HG02571 (cell line): ENCODE results near the gene SLC44A1.

Experiments used
- ATAC-seq: cut with Tn5 transposase; IDR thresholded peaks from one replicate; pipeline ENCODE4 v1.9.1; 2021; ENCODE audit warnings: mild to moderate bottlenecking, moderate library complexity; ENCODE audit not compliant: unreplicated experiment

Gene SLC44A1

DNA sequence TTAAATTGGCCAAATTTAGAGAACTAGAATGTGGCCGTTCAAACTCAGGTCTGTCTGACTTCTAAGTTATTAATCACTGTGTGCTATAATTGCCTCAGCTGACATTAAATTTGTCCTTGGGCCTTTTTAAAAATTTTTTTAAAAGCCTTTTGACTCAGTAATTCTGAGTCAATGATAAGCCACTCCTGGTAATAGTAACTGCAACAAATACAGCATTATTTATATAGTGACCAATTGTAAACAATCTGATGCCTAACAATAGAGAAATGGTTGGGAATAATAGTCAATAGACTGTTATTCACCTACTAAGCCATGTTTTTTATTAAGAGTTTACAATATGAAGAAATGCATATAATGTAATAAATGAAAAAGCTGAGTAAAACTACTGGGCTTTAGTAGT, 132.4 kb downstream of the SLC44A1 start:
- ATAC-seq: no peak

DNA sequence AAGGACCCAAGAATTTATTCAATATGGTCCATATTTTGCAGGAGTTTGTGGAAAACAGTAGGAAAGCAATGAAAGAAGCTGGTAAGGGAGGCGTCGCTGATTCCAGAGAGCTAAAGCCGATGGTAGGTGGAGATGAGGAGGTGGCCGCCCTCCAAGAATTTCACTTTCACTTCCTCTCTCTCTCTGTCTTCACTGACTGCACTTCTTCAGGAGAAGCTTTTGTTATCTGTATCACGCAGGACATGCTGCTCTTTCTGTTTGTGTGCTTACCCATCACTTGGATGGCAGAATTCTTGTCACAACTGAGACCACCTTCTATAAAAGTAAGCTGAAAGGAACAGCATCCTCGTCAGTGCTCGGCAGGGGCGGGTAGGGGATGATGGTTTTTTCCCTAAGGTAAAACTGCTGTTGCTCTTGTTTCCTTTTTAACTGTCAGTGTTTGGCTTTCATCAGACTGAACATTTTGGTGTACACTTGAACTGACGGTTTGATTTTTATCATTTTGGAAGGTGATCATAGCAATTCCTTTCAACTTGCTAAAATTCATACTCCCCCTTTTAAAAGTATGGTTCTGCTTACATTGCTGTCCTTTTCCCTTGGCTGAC, 141.0 kb downstream of the SLC44A1 start:
- ATAC-seq: peak; percentile 98

DNA sequence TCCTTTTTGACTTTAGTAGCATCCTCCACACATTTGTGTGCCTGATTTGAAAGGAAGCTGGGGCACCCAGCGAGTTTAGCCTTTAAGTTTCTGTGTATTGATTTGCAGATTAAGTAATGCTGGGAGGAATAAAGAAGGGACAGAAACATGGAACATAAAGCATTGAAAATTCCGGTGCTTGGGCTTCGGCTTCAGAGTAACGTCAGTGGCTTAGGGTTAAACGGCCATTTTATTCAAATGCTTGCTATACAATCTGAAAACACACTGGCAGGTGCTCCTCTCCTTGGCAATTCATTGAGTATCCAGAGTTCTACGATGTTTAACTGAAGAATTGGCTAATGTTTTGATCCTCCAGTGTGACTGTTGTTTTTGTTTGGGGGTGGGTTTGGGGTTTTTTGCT, 145.3 kb downstream of the SLC44A1 start:
- no peak for ATAC-seq

DNA sequence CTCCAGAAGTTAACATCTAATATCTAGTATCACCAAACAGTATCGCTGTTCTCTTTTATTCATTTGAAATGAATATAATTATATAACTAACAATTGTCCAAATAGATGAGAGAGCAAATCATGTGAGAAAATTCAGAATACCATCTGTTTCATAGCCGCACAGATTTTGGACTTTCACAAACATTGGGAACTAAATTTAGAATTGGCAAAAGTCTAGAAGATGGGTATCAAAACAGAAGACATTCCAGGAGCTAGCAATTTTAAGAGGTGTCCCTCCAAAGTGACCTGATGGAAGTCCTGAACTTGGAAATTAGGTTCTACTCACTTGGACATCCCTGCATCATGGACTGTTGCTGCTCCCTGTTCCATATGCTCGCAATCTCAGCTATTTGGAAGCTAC, 146.4 kb downstream of the SLC44A1 start:
- ATAC-seq: no peak

DNA sequence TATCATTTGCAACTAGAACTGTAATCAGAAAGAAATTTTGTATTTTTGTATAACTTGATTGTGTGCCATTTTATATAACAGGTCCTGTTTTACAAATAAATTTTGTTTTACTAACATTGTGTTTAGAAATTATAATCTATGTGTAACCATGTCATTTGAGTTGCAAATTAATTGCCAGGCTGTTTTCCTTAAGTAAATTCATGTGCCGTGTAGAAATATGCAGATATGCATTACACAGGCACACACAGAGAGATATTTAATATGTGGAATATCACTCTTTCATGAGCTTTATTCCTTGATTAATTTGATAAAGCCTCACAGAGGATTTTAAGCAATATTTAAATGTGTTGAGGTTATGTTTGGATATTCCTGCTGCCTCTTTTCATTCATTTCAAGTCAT, 146.8 kb downstream of the SLC44A1 start:
- no peak for ATAC-seq

DNA sequence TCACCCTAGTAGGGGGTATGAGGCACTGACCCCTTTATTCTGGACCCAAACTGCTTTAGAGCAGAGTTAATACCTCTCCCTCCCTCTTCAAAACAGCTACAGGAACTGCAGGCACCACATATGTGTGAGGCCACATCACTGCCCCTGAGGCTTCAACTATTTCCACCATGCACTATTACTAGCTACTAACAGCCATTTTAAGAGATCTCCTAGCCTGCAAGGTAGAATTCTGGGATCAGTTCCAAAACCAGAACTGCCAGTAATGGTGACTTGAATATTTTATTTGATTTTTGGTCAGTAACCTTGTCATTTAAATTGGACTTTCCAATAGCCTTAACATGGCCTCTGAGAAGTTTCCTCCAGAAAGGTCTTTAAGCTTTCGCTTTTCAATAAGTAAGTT, 148.1 kb downstream of the SLC44A1 start:
- ATAC-seq: no peak

DNA sequence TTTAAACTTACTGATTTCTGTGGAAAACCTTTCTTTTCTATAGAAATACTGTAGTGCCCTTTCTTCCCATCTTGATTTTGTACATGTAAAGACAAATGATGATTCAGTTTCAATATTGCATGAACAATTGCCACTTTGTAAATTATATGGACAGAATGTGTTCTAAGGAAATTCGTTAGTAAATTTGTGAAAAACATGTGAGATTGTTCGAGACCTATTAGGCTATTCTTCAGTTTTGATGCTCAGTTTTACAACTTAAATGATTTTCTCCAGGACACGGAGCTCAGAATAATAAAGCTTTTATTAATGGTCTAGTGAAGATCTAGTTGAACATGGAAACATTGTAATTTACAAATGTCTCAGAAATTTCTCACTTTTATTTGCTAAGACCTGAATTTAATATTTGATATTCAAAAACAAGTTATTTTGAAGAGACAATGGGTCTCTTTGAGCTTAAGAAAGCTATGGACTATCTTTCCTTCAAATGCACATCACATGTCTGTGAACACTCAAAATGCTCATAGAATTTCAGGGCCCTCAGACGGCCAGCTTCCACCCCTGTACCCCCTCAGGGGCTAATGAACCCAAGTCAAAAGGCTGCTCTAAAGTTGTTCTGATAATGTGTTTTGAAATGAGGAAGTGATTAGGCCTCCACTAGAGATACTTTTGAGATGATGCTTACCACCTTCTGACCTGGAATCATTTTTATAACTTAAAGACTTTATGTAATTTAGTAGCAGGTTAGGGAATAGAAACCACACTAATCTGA, 149.3 kb downstream of the SLC44A1 start:
- ATAC-seq: no peak

DNA sequence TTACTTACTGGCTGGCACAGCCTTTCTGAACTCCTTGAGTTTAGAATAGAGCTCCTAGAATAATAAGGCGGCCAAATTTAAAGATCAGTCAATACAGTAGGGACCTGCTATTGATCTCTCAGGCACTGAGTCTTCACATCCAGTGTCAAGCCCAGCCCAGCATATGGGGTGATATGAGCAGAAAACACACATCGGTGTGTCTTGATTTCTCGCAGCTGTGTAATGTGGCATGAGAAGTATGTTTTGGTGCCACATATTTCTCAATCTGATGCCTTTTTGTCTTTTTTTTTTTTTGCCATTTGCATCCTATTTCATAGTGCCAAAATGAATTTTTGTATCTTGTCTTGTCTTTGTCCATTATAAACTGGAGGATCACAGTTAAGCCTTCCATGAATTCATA, 152.0 kb downstream of the SLC44A1 start:
- ATAC-seq: no peak

DNA sequence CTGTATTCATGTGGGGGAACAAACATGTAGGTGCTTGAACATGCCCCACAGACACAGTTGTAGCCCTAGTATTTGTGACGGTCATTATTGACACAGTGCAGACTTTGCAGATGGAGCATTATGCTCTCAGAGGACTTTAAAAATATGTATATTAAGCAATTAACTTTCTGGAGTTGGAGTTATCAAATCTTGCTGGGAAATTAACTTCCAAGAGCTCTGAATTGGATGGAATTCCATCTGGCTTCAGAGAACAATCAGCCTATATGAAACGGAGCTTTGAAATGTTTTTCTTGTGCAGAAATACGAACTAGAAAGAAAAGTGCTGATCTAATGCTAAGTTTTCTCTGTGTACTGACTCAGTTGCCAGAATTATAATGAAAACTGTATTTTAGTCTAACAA, 152.4 kb downstream of the SLC44A1 start:
- ATAC-seq: no peak

DNA sequence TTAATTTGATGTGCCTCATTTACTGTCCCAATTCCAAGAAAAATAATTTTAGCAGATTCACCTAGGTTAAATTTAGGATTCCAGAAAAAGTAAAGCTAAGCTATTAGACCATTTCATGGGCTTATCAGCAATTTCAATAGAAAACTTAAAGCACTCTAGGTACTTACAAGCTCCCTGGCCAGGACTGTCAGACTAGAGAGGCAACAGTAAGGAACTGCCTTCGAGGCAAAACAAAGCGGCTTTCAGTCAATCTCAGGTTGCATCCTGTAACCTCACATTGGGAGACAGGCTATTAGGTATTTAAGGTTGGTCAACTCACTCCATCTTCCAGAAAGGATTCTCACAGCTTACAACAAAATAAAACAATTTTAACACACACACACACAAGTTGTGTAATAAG, 154.7 kb downstream of the SLC44A1 start:
- ATAC-seq: no peak

DNA sequence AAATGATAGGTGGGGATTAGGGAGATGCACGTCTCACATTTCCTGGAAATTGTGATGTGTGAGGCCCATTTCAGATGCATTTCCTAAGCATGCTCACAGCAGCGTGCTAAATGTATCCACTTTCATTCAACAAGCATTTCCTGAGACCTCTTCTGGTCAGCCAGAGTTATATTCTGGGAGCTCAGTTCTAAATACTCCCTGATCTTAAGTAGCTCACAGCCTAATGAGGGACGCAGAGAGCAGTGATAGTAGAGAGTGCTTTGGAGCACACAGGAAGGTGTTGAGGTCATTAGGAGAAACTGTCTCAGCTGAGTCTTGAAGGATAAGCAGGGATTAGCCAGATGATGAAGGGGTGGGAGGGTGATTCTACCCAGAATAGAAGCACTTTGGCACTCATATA, 157.2 kb downstream of the SLC44A1 start:
- no peak for ATAC-seq

DNA sequence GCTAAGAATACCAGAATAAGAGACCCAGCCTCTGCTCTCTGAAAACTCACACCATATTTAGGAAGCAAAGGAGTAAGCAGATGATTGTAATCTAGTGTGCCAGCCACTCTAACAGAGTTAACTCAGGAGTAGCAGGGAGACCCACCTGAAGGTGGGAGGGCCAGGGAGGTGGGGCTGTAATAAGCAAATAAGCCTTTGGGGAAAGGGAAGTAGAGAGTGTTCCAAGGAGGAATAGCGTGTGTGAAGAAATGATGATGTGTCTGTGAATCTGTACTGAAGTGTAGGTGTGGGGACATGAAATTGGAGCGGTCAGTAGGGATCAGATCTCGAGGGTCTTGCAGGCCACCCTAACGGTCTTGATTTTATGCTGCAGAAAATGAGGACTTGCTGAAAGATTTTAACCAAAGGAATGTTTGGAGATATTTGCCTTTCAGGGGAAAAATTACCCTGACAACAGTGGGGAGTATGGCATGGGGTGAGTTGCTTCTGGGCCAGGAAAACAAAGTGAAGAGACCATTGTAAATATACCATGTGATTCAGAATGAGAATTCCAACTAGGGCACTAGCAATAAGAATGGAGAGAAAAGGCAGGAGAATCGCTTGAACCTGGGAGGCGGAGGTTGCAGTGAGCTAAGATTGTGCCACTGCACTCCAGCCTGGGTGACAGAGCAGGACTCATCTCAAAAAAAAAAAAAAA, 159.2 kb downstream of the SLC44A1 start:
- ATAC-seq: no peak

DNA sequence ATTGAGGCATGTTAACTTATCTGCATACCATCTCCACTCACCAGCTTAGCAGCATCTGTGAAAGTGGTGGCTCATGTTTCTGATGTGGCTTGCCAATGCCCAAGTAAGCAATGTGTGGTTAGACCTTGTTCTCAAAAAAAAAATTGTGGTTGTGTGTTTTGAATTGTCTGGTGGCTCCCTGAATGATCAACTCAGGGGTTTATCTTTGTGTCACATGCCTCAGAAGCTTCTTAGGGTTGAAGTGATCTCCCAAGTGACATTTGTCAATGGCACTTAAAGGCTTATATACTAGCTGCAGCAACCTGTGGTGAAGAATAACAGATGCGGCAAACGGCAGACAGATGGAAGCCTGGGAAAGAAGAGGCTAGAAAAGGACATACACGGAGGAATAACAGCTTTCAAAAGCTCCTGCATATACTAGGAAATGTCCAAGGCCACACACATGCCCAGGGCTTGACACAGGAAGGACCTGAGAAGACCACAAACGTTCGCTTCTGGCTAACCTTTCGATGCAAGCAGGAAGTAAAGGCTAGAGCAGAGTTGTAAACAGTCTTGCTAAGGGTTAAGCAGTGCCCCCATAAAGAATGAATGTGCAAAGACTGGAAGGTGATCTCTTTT, 161.2 kb downstream of the SLC44A1 start:
- ATAC-seq: peak; percentile 90

DNA sequence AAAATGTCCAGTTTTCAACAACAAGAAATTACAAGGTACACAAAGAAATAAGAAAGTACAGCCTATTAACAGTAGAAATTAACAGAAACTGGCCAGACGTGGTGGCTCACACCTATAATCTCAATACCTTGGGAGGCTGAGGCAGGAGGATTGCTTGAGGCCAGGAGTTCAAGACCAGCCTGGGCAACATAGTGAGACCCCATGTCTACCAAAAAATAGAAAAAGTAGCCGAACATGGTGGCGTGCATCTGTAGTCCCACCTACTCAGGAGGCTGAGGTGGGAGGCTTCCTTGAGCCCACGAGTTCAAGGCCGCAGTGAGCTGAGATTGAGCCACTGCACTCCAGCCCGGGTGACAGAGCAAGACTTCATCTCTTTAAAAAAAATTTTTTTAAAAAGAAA, 161.9 kb downstream of the SLC44A1 start:
- ATAC-seq: no peak

DNA sequence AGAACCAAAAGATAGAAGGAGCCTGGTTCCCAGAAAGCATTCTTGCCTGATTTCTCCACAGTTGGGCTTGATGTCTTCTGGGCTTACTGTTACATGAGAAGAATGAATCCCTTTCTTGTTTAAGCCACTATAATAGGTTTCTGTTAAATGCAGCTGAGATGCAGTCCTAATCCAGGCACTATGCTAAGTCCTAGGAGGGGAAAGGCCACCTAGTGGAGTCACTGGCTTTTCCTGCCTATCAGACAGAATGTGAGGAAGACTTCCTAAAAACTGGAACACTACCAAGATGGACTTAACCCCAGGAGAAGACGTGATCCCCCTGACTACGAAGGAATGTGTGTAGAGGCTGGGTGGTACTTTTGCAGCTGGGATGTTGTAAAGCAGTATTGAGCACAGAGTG, 169.1 kb downstream of the SLC44A1 start:
- ATAC-seq: no peak

DNA sequence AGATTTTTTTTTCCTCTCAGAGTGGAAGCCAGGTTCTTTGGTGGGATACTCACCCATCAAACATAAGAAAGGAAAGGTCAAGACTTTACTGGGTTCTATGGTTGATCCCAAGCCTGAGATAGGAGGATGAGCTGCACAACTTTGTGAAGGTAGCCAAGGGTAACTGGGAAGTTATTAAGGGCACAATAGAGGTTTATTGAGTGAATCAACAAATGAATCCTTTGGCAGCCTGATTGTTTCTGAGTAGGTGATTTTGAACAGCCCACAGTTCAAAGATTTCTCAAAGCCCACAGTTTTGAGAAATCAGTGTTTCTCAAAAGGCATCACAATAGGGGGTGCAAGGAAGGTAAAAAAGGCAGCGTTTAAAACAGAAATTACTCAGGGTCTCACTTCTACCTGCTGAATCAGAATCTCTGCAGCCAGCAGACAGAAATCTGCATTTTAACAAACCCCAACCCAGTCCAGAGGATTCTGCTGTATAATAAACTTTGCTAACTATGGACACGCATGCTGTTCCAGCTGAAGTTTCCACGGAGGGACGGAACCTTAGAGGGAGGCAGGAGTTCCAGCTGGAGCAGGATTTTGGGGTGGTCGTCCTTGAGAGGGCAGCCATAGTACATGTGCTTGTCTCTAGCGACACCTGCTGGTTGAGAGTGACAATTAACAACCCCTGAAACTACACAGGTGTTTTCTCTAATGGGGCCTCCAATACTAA, 170.7 kb downstream of the SLC44A1 start:
- peak; percentile 70 for ATAC-seq

DNA sequence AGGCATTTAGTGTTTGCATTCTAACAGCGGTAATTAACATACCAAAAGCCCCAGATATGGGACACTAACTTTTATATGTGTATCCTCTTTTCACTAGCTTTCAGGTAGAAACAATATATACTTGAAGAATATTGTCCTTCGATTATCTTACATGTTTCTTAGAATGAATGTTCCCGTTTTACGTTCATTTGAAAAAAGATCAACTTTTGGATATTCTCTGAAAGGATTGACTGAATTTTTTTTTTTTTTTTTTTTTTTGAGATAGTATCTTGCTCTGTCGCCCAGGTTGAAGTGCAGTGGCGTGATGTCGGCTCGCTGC, 171.2 kb downstream of the SLC44A1 start:
- ATAC-seq: no peak

DNA sequence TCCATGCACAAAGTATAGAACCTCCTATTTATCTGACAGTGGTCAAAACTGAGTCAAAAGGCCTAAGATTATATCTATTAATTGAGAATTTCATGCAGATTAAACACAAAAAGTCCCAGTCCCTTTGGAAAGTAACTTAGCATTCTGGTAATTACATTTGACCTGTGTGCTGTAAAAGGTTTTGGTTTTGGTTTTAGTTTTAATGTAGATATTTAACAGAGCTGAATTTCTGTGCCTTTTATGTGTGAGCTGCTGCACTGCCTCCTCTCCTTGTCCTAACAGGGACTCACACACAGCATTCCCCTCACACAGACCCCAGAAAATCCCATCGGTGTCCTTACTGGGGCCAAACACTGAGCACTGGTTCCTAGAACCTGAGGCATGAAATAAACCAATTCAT, 172.4 kb downstream of the SLC44A1 start:
- peak; percentile 70 for ATAC-seq

DNA sequence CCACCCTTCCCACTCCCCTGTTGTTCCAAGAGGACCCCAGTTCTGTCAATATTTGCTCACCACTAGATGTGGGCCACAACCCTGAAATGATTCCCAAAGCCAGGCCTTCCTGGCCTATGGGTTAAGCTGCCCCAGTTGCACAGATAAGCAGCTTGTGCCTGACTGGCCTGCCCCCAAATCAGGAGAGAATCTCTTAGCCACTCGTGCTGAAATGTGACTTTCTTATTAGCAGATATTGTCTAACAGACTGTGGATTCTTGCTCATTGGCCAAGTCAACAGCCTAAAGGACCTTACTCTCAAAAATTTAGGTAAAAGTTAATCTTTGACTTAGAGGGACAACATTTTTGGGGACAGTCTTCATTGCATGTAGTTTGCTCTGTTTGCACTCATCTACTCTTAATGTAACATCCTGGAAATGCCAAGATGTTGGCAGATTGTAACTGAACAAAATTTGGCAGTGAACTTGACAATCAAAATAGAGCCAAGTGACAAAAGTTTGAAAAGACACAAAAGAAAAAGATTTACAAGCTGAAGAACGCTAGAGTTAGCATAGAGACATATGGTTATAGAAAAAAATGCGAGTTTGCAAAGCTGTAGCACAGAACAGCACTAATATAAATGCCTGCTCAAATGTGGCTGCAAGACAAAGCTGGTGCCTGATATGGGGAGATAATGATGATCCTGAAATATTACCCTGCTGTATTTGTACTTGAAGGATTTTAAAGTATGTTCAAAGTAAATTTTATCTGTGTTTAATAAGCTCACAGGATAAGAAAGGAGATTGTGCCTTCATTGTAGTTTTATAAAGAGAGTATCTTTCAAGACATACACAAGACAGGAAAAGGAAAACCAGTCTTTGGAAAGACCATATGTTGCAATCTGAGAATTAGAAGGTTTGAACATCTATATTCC, 174.4 kb downstream of the SLC44A1 start:
- ATAC-seq: no peak
